ENCODE data around the gene TUBD1.
"Not testable (repeated sequence)": the region's sequence is repeated elsewhere in the genome, so short reads cannot be mapped to it uniquely, and the experiment has no call there.

TUBD1 gene

GRCh38 chr17:59877965-59878364 is 14.8 kb downstream of the TUBD1 start:
- in situ Hi-C loops (cut with MboI; ENCODE audit: low sequenced_read_pairs) = no loop called here

GRCh38 chr17:59876107-59876506 is 16.6 kb downstream of the TUBD1 start:
- in situ Hi-C loops (cut with MboI; ENCODE audit: low sequenced_read_pairs) = no loop called here

GRCh38 chr17:59874376-59874775 is 18.4 kb downstream of the TUBD1 start:
- in situ Hi-C loops (cut with MboI; ENCODE audit: low sequenced_read_pairs) = no loop called here

GRCh38 chr17:59873414-59873813 is 19.3 kb downstream of the TUBD1 start:
- in situ Hi-C loops (cut with MboI; ENCODE audit: low sequenced_read_pairs) = not testable (repeated sequence)

GRCh38 chr17:59872351-59872750 is 20.4 kb downstream of the TUBD1 start:
- in situ Hi-C loops (cut with MboI; ENCODE audit: low sequenced_read_pairs) = no loop called here

GRCh38 chr17:59870482-59870881 is 22.3 kb downstream of the TUBD1 start:
- in situ Hi-C loops (cut with MboI; ENCODE audit: low sequenced_read_pairs) = no loop called here

GRCh38 chr17:59869941-59870218 is 22.9 kb downstream of the TUBD1 start:
- in situ Hi-C loops (cut with MboI; ENCODE audit: low sequenced_read_pairs) = no loop called here

GRCh38 chr17:59863616-59864015 is 29.1 kb downstream of the TUBD1 start:
- in situ Hi-C loops (cut with MboI; ENCODE audit: low sequenced_read_pairs) = loop anchor here (5.0 kb wide), 1 partner anchor 116 kb away; no protein-coding TSS in a partner anchor

- in situ Hi-C loops (cut with MboI; ENCODE audit: low sequenced_read_pairs) = loop anchor here (5.0 kb wide), 1 partner anchor 112 kb away; no protein-coding TSS in a partner anchor
Observed at GRCh38 chr17:59859444-59860025, 33.2 kb downstream of the TUBD1 start.

GRCh38 chr17:59858932-59859331 is 33.8 kb downstream of the TUBD1 start:
- in situ Hi-C loops (cut with MboI; ENCODE audit: low sequenced_read_pairs) = no loop called here

GRCh38 chr17:59858167-59858816 is 34.5 kb downstream of the TUBD1 start:
- in situ Hi-C loops (cut with MboI; ENCODE audit: low sequenced_read_pairs) = no loop called here

- in situ Hi-C loops (cut with MboI; ENCODE audit: low sequenced_read_pairs) = no loop called here
Observed at GRCh38 chr17:59856859-59857794, 35.6 kb downstream of the TUBD1 start.

GRCh38 chr17:59853919-59854729 is 38.6 kb downstream of the TUBD1 start:
- in situ Hi-C loops (cut with MboI; ENCODE audit: low sequenced_read_pairs) = not testable (repeated sequence)

- in situ Hi-C loops (cut with MboI; ENCODE audit: low sequenced_read_pairs) = no loop called here
Observed at GRCh38 chr17:59853168-59853918, 39.4 kb downstream of the TUBD1 start.

GRCh38 chr17:59852847-59853167 is 39.9 kb downstream of the TUBD1 start:
- in situ Hi-C loops (cut with MboI; ENCODE audit: low sequenced_read_pairs) = not testable (repeated sequence)

GRCh38 chr17:59851439-59852375 is 41.0 kb downstream of the TUBD1 start:
- in situ Hi-C loops (cut with MboI; ENCODE audit: low sequenced_read_pairs) = no loop called here

GRCh38 chr17:59850311-59850710 is 42.4 kb downstream of the TUBD1 start:
- in situ Hi-C loops (cut with MboI; ENCODE audit: low sequenced_read_pairs) = not testable (repeated sequence)

GRCh38 chr17:59848778-59849177 is 44.0 kb downstream of the TUBD1 start:
- in situ Hi-C loops (cut with MboI; ENCODE audit: low sequenced_read_pairs) = no loop called here

- in situ Hi-C loops (cut with MboI; ENCODE audit: low sequenced_read_pairs) = no loop called here
Observed at GRCh38 chr17:59848385-59848668, 44.4 kb downstream of the TUBD1 start.

Data from HL-60/S4 (cell line).